Vagina (tissue), 2 donors: ENCODE measurements around the gene KAZN.

ENCODE experiments used
- CTCF ChIP-seq, 3 experiments: fragments of 450-650 bp in 2 of 3; fragments of 200-600 bp in 1 of 3; sonication (generic) in 1 of 3; IDR thresholded peaks; one replicate each; pipeline ENCODE4 v1.5.1; 2017 to 2019; ENCODE audit warnings: antibody characterized with exemption in 3 of 3, mild to moderate bottlenecking in 2 of 3, moderate library complexity in 2 of 3
- POLR2A ChIP-seq, 2 donors: fragments of 450-650 bp; IDR thresholded peaks; one replicate each; pipeline ENCODE4 v1.6.1; 2017; ENCODE audit warnings: antibody characterized with exemption in 2 of 2, mild to moderate bottlenecking in 2 of 2, moderate library complexity in 2 of 2
- POLR2AphosphoS5 ChIP-seq, 2 donors: sonication (generic); formaldehyde crosslinking; IDR thresholded peaks; one replicate each; pipeline ENCODE4 v1.9.0; 2017; ENCODE audit warnings: antibody characterized with exemption in 2 of 2, mild to moderate bottlenecking in 2 of 2, low read depth in 1 of 2; ENCODE audit not compliant: insufficient read depth in 1 of 2

- TF ChIP-seq CTCF (IDR thresholded peaks at IDR 0.05) (no peak), POLR2A (IDR thresholded peaks at IDR 0.05) (no peak), POLR2AphosphoS5 (IDR thresholded peaks at IDR 0.05; ENCODE audit: insufficient read depth in 1 of 2, low read depth in 1 of 2) (no peak)
Observed at GRCh38 chr1:14875524-14876509, 277.3 kb downstream of the KAZN start.
